Left lobe of liver (tissue), 2 donors: Measurements from ENCODE around the gene IL1F10. TPM values are rescaled to one million over a fixed set of nuclear protein-coding genes. Genes with fewer than 3 reads are reported as not detected.

Source experiments
- ATAC-seq: fragments of 200-7000 bp; cut with Tn5 transposase; one replicate; pipeline ENCODE4 v1.9.1; 2020; ENCODE audit warnings: mild to moderate bottlenecking, moderate library complexity
- DNase-seq: peaks from one replicate; pipeline ENCODE4 v3.0.0-alpha.2; 2020; ENCODE audit warnings: low spot score
- total RNA-seq: library from RNA; stranded (reverse); gene quantifications from one replicate; pipeline ENCODE4 v1.2.1, GENCODE V29; 2021
- donor health status: DM: no; HTN: no; CAD: no; lungs with moderate emphysema.
- donor health status: DM: no; HTN: yes; CAD: no.

IL1F10 gene
- total RNA-seq, result not detected

GRCh38 chr2:113067681-113068080, at the start of gene IL1F10:
TSS of gene IL1F10 (plus strand) at chr2:113067970. CDS start at chr2:113072739, 4,769 bp downstream.
- ATAC-seq (no peak), DNase-seq (no peak)

- no peak for ATAC-seq
- DNase-seq, result no peak
These were observed 49.3 kb upstream of the IL1F10 start for GRCh38 chr2:113018509-113018908.

GRCh38 chr2:113021312-113021711, 46.5 kb upstream of the IL1F10 start:
- no peak for ATAC-seq
- DNase-seq, result no peak

GRCh38 chr2:113024764-113025163, 43.0 kb upstream of the IL1F10 start:
- ATAC-seq, result no peak
- DNase-seq, result no peak

- DNase-seq (no peak), ATAC-seq (no peak)
These were observed 42.0 kb upstream of the IL1F10 start for GRCh38 chr2:113025737-113026136.

- ATAC-seq, result no peak
- DNase-seq, result no peak
These were observed 40.1 kb upstream of the IL1F10 start for GRCh38 chr2:113027691-113028090.

GRCh38 chr2:113028112-113028511, 39.7 kb upstream of the IL1F10 start:
- ATAC-seq (no peak), DNase-seq (no peak)

GRCh38 chr2:113032737-113033136, 35.0 kb upstream of the IL1F10 start:
- no peak for DNase-seq
- no peak for ATAC-seq

GRCh38 chr2:113034016-113034415, 33.8 kb upstream of the IL1F10 start:
- no peak for DNase-seq
- no peak for ATAC-seq

GRCh38 chr2:113036763-113037162, 31.0 kb upstream of the IL1F10 start:
- ATAC-seq (no peak), DNase-seq (no peak)

GRCh38 chr2:113038291-113038690, 29.5 kb upstream of the IL1F10 start:
- ATAC-seq, result no peak
- no peak for DNase-seq

- ATAC-seq (peak; percentile 89), DNase-seq (no peak)
These were observed 28.6 kb upstream of the IL1F10 start for GRCh38 chr2:113039158-113039557.

GRCh38 chr2:113039719-113040118, 28.1 kb upstream of the IL1F10 start:
- DNase-seq (no peak), ATAC-seq (peak; percentile 32)

- DNase-seq (no peak), ATAC-seq (peak; percentile 22)
These were observed 25.9 kb upstream of the IL1F10 start for GRCh38 chr2:113041871-113042270.

- ATAC-seq (no peak), DNase-seq (no peak)
These were observed 21.3 kb upstream of the IL1F10 start for GRCh38 chr2:113046465-113046864.

- ATAC-seq (no peak), DNase-seq (no peak)
These were observed 16.6 kb upstream of the IL1F10 start for GRCh38 chr2:113050921-113051895.

GRCh38 chr2:113052396-113052917, 15.3 kb upstream of the IL1F10 start, which contains the start of gene IL36B:
TSS of gene IL36B (minus strand) at chr2:113052867.
- ATAC-seq, result no peak
- DNase-seq, result no peak

- ATAC-seq (no peak), DNase-seq (no peak)
These were observed 14.1 kb upstream of the IL1F10 start for GRCh38 chr2:113053666-113054065.

GRCh38 chr2:113054066-113054465, 13.7 kb upstream of the IL1F10 start:
- DNase-seq, result no peak

GRCh38 chr2:113056521-113056920, 11.2 kb upstream of the IL1F10 start:
- ATAC-seq, result no peak
- no peak for DNase-seq

More at GRCh38 chr2:113054066-113054465, 13.7 kb upstream of the IL1F10 start:
- no peak for ATAC-seq

- no peak for ATAC-seq
- DNase-seq, result no peak
These were observed 10.7 kb upstream of the IL1F10 start for GRCh38 chr2:113057117-113057516.

- DNase-seq (no peak), ATAC-seq (no peak)
These were observed 9.3 kb upstream of the IL1F10 start for GRCh38 chr2:113058411-113058994.
